Panc1 (cell line): ENCODE results near the gene EBP. TPM values are rescaled to one million over a fixed set of nuclear protein-coding genes. Genes with fewer than 3 reads are reported as not detected.

Experiments used
- ATAC-seq: fragments of 200-7000 bp; cut with Tn5 transposase; 2 replicates; pipeline ENCODE4 v1.9.1; 2020; ENCODE audit warnings: mild to moderate bottlenecking, moderate library complexity
- BruUV-seq: library from RNA; stranded (reverse); fragments of 400-500 nt; replicated peaks from 2 replicates; lab custom pipeline; 2021; lab: Mats Ljungman, UMichigan
- CTCF ChIA-PET: fragments of 300-600 bp; sonication (Branson Sonifier 250); formaldehyde crosslinking; loops from one replicate; lab custom pipeline; 2022; ENCODE audit warnings: antibody characterized with exemption; lab: Charles Lee
- POLR2A ChIA-PET: fragments of 300-600 bp; sonication (Branson Sonifier 250); formaldehyde crosslinking; loops from one replicate; lab custom pipeline; 2022; ENCODE audit warnings: antibody characterized with exemption; lab: Charles Lee
- DNase-seq: peaks from one replicate; pipeline ENCODE4 v3.0.0-alpha.2; 2010; ENCODE audit warnings: low read depth, low spot score
- H3K27ac ChIP-seq: 2 replicates; pipeline ENCODE4 v1.5.1; 2011; ENCODE audit warnings: mild to moderate bottlenecking, low read length, inconsistent platforms
- H3K27me3 ChIP-seq: fragments of 200-500 bp; sonication (Bioruptor generic); 2 replicates; pipeline ENCODE4 v1.6.0; 2014; ENCODE audit warnings: low read length, inconsistent platforms; ENCODE audit not compliant: control insufficient read depth, insufficient read depth
- H3K36me3 ChIP-seq: fragments of 200-500 bp; sonication (Bioruptor generic); 2 replicates; pipeline ENCODE4 v1.5.1; 2014; ENCODE audit warnings: inconsistent platforms, mild to moderate bottlenecking, low read length, moderate library complexity; ENCODE audit not compliant: control insufficient read depth, insufficient read depth
- H3K4me1 ChIP-seq: 2 replicates; pipeline ENCODE4 v1.5.1; 2011; ENCODE audit warnings: inconsistent platforms, mild to moderate bottlenecking, low read length, moderate library complexity; ENCODE audit not compliant: control insufficient read depth, insufficient read depth
- H3K4me3 ChIP-seq, 2 experiments: 2 replicates each; pipeline ENCODE4 v1.5.1; 2011 to 2012; ENCODE audit warnings: low read depth in 2 of 2, low read length in 2 of 2, mild to moderate bottlenecking in 2 of 2, inconsistent platforms in 1 of 2, moderate library complexity in 1 of 2
- H3K9me3 ChIP-seq: fragments of 200-500 bp; sonication (Bioruptor generic); 2 replicates; pipeline ENCODE4 v1.5.1; 2014; ENCODE audit warnings: low read depth, mild to moderate bottlenecking, inconsistent platforms, low read length, moderate library complexity; ENCODE audit not compliant: control insufficient read depth, insufficient read depth
- CTCF ChIP-seq: fragments of 450-650 bp; IDR thresholded peaks from 2 replicates; pipeline ENCODE4 v1.5.1; 2017; ENCODE audit warnings: mild to moderate bottlenecking
- POLR2AphosphoS5 ChIP-seq: IDR thresholded peaks from 2 replicates; pipeline ENCODE4 v1.6.1; 2012; ENCODE audit warnings: mild to moderate bottlenecking, low read depth, low read length, moderate library complexity
- REST ChIP-seq, 2 experiments: IDR thresholded peaks; 2 replicates each; pipeline ENCODE4 v1.6.1; 2011 to 2012; ENCODE audit warnings: low read depth in 2 of 2, control low read depth in 1 of 2, low read length in 1 of 2, mild to moderate bottlenecking in 1 of 2, moderate library complexity in 1 of 2; ENCODE audit not compliant: insufficient read depth in 1 of 2
- SIN3A ChIP-seq: IDR thresholded peaks from 2 replicates; pipeline ENCODE4 v1.6.1; 2012; ENCODE audit warnings: low read depth, mild to moderate bottlenecking, low read length, moderate library complexity, borderline replicate concordance; ENCODE audit not compliant: insufficient read depth
- TCF7L2 ChIP-seq: IDR thresholded peaks from 2 replicates; pipeline ENCODE4 v1.6.1; 2011; ENCODE audit warnings: mild to moderate bottlenecking, low read depth, low read length, inconsistent platforms
- in situ Hi-C: cut with HindIII; loops from 2 replicates; pipeline ENCODE4 v1.10.0; 2016; ENCODE audit warnings: low sequenced_read_pairs, low pct_unique_long_range_greater_than_20kb
- intact Hi-C: fragments of 100-400 bp; cut with micrococcal nuclease; formaldehyde crosslinking; loops from one replicate; pipeline ENCODE4 v1.10.0; 2022; ENCODE audit not compliant: unreplicated experiment
- total RNA-seq: library from RNA; stranded (reverse); gene quantifications from one replicate; pipeline ENCODE4 v1.2.1, GENCODE V29; 2021; ENCODE audit not compliant: unreplicated experiment

The EBP gene
- total RNA-seq, 1 experiment from 2014 or later: 157 TPM

GRCh38 chrX:48474127-48474526 is 47.5 kb upstream of the EBP start:
- ChIA-PET CTCF (interaction anchor here (0.7 kb wide), 1 partner anchor 8 kb away, joined by 3 read pairs; no protein-coding TSS in a partner anchor), POLR2A (interaction anchor here (0.7 kb wide), 1 partner anchor 9 kb away, joined by 6 read pairs; no protein-coding TSS in a partner anchor)
- in situ Hi-C loops: no loop called here
- ATAC-seq: no peak
- Histone ChIP-seq H3K4me1 (peaks cover 5% of the 10 kb centered on the region), H3K9me3 (no peaks in the 10 kb centered on the region), H3K27me3 (no peaks in the 10 kb centered on the region), H3K4me3 (no peak overlapping the region), H3K36me3 (no peaks in the 10 kb centered on the region), H3K27ac (no peak overlapping the region)
- peak; percentile 66 for TF ChIP-seq CTCF
- no peak for TF ChIP-seq REST (IDR thresholded peaks at IDR 0.05; ENCODE audit: insufficient read depth in 1 of 2, low read depth in 2 of 2, low read length in 1 of 2)
- intact Hi-C loops: no loop called here
- no peak for DNase-seq
- BruUV-seq: no TSS peak

DNA sequence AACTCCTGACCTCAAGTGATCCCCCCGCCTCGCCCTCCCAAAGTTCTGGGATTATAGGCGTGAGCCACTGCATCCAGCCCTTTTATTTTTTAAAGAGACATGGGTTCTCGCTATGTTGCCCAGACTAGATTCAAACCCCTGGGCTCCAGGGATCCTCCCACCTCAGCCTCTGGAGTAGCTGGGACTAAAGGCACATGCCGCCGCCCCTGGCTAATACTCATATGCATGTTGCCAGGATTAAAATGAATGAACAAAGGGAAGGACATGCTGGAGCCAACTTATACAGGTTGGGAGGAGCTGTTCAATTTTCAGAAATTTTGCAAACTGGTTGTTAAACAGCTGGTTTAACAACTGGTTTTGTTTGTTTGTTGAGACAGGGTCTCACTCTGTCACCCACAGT is 47.0 kb upstream of the EBP start:
- no peak overlapping the region for H3K27ac ChIP-seq
- intact Hi-C loops: no loop called here
- in situ Hi-C loops: no loop called here
- H3K4me1 ChIP-seq: peaks cover 5% of the 10 kb centered on the region
- peak overlapping the region in 1 of 2 experiments; percentile 21; a peak in 1 of 4 replicates for H3K4me3 ChIP-seq
- DNase-seq: no peak
- POLR2A ChIA-PET: interaction anchor here (0.7 kb wide), 1 partner anchor 9 kb away, joined by 6 read pairs; no protein-coding TSS in a partner anchor
- CTCF ChIA-PET: interaction anchor here (0.7 kb wide), 1 partner anchor 8 kb away, joined by 3 read pairs; no protein-coding TSS in a partner anchor
- H3K9me3 ChIP-seq: no peaks in the 10 kb centered on the region
- no TSS peak for BruUV-seq
- ATAC-seq: no peak
- TF ChIP-seq REST (IDR thresholded peaks at IDR 0.05; ENCODE audit: insufficient read depth in 1 of 2, low read depth in 2 of 2, low read length in 1 of 2) (no peak), SIN3A (no peak), TCF7L2 (no peak), POLR2AphosphoS5 (no peak), CTCF (no peak)
- no peaks in the 10 kb centered on the region for H3K27me3 ChIP-seq
- H3K36me3 ChIP-seq: no peaks in the 10 kb centered on the region
